WI38 (cell line): ENCODE results near the gene ACBD4.

Experiments used
- H3K4me3 ChIP-seq: 2 replicates; pipeline ENCODE4 v1.5.1; 2011; ENCODE audit warnings: low read depth, mild to moderate bottlenecking, control low read depth, low read length
- TF ChIP-seq, protein P1 (sequence below): IDR thresholded peaks from 2 replicates; pipeline ENCODE4 v1.5.1; 2012; ENCODE audit warnings: low read depth, mild to moderate bottlenecking, control low read depth, low read length

Gene ACBD4

DNA sequence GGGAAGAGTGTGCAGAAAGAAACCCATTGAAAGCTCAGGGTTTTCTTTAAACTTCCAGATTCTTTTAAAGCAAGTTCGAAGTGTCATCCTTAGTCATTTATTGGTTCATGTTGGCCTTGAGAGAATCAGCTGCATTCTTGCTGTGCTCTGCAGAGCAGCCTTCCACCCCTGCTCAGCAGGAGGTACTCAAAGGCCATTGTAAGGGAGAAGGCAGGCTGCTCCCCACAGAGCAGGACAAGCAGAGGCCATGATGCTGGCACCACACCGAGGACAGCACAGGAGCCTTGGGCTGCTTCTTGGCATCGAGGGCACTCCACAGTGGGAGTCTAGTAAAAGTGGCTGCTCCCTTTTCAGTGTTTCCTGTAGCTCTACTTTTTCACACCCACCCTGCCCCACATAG, 44.8 kb upstream of the ACBD4 start:
- H3K4me3 ChIP-seq, result no peak overlapping the region
- TF ChIP-seq, protein P1, sequence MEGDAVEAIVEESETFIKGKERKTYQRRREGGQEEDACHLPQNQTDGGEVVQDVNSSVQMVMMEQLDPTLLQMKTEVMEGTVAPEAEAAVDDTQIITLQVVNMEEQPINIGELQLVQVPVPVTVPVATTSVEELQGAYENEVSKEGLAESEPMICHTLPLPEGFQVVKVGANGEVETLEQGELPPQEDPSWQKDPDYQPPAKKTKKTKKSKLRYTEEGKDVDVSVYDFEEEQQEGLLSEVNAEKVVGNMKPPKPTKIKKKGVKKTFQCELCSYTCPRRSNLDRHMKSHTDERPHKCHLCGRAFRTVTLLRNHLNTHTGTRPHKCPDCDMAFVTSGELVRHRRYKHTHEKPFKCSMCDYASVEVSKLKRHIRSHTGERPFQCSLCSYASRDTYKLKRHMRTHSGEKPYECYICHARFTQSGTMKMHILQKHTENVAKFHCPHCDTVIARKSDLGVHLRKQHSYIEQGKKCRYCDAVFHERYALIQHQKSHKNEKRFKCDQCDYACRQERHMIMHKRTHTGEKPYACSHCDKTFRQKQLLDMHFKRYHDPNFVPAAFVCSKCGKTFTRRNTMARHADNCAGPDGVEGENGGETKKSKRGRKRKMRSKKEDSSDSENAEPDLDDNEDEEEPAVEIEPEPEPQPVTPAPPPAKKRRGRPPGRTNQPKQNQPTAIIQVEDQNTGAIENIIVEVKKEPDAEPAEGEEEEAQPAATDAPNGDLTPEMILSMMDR, result no peak

DNA sequence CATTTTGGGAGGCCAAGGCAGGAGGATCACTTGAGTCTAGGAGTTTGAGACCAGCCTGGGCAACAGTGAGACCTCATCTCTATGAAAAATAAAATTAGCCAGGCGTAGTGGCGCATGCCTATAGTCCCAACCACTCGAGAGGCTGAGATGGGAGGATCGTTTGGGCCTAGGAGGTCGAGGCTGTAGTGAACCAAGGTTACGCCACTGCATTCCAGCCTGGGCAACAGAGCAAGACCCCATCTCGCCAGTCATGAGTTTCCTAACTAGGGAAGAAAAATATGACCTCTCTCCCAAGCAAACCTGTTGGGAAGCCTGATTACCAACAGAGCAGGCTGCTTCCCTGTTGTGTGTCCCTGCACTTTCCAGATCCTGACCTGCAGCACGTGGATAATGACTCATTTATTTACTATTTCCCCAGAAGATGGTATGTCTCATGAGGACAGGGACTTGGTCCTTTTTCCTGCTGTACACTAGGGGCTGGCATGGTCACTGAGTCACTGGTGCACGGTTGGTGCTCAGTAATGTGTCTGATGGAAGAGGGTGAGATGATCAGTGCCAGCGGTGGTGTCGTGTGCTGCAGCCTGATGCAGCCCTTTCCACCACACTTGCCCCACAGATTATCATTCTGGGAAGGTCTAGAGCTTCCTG, 43.6 kb upstream of the ACBD4 start:
- H3K4me3 ChIP-seq, result no peak overlapping the region
- TF ChIP-seq, protein P1, result no peak

DNA sequence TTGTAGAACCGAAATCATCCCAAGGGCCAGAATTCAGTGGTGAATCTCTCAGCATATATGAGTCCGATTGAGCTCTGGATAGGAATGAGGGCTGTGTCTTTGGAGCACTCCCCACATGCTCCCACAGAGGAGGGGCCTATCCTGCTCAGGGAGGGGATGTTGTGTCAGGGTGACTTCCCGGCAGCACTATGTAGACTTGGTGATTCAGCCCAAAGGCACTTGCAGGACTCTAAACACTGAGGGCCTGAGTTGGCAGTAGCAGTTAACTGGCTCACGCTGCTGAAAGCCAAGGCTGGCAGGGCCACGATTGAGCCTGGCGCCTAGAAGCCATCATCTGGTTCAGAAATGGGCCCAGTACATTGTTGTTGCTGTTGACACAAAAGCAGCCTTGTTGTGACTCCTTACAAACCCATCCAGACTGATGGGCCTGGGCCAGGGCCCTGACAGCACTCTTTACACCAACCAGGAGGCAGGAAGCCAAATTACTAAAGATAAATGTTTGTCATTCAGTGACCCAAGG, 42.5 kb upstream of the ACBD4 start:
- no peak overlapping the region for H3K4me3 ChIP-seq
- TF ChIP-seq, protein P1, result no peak

DNA sequence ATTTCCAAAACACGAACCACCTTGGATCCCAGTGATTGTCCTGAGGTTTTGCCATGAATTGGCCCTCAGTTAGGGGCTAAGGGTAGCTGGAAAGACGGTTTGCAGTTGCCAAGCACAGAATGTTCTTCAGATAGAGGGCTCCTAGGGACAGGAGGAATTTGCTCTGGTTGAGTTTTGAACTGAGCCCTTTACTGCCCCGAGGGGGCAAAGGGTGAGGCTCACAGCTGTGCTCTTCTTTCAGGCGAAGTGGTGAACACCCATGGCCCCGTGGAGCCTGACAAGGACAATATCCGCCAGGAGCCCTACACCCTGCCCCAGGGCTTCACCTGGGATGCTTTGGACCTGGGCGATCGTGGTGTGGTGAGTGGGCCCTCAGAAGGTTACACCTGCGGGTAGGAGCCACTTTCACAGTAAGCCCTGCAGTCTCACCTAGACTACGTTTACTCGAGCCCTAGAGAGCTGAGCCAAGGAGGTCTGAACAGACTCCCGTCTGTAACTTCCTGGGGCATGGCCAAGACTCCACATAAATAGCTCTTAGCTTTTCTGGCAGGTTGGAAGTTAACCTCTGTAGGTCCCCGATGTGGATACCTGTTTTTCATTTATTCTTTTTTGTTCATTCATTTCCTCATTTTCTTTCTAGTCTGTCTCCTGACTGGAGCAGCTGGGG, 41.9 kb upstream of the ACBD4 start:
- no peak overlapping the region for H3K4me3 ChIP-seq
- TF ChIP-seq, protein P1, result no peak

DNA sequence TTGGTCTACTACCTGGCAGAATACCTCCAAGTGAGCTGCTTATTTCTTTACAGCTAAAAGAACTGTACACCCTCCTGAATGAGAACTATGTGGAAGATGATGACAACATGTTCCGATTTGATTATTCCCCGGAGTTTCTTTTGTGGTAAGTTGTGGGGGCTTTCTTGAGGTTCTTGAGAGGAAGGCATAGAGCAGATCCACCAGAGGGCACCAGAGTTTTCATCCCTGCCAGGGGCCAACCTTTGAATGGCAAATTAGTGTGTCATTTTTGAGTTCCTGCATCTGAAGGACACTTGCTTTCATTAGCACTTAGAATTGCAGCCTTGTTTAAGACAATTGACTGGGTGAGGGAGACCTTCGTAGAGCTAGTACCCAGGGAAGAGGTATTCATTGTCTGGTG, 39.3 kb upstream of the ACBD4 start:
- TF ChIP-seq, protein P1, result peak; percentile 58
- no peak overlapping the region for H3K4me3 ChIP-seq

GRCh38 chr17:45096926-45097325, 38.6 kb upstream of the ACBD4 start:
- H3K4me3 ChIP-seq, result no peak overlapping the region

More at GRCh38 chr17:45096926-45097325, 38.6 kb upstream of the ACBD4 start:
- TF ChIP-seq, protein P1, result no peak
